Measurements from ENCODE around the gene R3HDM2.
A peak's percentile ranks its signal among the peaks of the same experiment; 100 is the strongest.

R3HDM2 gene

GRCh38 chr12:57237932-57238853 lies 192.7 kb downstream of the R3HDM2 start:
- no peak for DNase-seq

- DNase-seq, result no peak
These were observed 193.3 kb downstream of the R3HDM2 start for GRCh38 chr12:57237596-57237931.

DNA sequence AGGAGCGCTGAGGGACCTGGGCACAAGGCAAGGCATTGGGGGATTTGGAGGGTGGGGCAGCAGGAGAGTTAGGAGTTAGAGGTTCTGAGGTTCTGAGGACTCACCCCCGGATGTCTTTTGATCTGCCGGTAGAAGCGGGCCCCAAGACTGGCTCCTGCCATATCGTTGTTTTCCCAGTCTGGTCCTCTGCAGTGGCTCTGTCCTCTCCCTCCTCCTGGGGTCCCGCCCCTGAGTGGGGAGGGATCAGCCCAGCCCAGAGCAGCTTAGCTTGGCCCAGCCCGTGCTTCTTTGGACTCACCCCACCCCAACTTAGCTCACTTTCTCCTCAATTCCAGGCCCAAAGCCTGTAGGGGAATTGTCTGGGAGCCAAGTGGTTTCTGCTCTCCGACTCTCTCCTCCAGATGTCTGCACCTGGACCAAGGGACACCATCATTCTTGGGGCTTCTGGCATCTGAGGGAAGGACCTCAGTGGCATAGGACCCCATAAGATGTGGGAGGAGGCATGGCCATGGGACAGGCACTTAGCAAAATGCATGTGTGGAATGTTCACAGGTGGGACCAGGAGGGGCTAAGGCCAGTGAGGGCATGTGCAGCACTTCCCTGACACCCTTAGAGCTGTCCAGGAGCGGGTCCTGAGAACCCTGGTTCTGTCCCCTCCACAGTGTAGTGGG lies 193.8 kb downstream of the R3HDM2 start:
- DNase-seq, result no peak

GRCh38 chr12:57236201-57236924 lies 194.5 kb downstream of the R3HDM2 start:
- DNase-seq, result no peak

DNA sequence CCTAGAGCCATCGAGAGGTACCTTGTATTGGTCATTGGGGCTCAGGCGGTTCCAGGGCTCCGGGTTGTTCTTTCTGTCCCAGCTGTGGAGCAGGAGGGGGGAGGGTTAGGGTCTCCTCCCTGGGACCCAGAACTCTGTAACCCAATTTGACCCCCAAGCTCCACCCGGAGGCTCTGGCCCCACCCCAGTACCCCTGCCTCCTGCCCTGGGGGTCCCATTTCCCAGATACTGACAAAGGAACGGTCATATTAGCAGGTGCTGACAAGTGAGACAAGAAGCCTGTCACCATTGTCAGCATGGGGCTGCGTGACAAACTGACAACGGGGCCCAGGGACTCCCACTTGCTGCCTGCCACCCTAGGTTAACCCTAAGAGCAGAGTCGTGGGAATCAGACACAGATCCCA lies 195.1 kb downstream of the R3HDM2 start:
- no peak for DNase-seq

DNA sequence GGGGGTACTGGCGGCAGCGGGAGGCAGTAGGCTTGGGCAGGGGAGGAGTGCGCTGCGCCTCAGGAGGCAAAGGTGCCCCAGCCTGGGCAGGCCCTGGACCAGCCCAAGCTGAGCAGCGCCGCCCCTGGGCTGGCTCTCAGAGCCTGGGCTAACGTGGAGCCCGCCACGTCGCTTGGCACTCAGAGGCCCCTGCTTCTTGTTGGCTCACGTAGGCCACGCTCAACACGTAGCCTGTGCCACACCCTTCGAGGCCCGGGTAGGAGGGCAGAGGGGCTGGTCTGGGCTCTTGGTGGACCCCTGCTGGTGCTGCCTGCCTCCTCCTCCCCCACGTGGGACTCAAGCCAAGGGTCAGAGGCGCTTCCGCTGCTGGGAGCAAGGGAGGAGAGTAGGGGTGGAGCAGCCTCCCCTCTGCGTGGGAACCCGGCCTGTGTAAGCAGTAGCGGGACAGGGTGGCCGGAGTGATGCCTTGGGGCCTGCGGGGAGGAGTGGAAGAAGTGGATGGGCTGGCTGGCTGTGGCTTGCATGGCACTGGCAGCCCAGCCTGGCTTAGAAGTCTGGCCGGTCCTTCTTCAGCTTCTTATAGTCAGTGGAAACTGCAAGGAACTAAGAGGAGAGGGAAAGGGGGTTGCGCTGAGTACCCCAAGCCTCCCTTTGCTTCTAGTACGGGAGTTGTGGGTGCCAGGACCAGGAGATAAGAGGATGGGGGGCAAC lies 195.7 kb downstream of the R3HDM2 start:
- no peak for DNase-seq

- DNase-seq, result no peak
These were observed 196.2 kb downstream of the R3HDM2 start for GRCh38 chr12:57234571-57235016.

- no peak for DNase-seq
These were observed 196.6 kb downstream of the R3HDM2 start for GRCh38 chr12:57234233-57234570.

DNA sequence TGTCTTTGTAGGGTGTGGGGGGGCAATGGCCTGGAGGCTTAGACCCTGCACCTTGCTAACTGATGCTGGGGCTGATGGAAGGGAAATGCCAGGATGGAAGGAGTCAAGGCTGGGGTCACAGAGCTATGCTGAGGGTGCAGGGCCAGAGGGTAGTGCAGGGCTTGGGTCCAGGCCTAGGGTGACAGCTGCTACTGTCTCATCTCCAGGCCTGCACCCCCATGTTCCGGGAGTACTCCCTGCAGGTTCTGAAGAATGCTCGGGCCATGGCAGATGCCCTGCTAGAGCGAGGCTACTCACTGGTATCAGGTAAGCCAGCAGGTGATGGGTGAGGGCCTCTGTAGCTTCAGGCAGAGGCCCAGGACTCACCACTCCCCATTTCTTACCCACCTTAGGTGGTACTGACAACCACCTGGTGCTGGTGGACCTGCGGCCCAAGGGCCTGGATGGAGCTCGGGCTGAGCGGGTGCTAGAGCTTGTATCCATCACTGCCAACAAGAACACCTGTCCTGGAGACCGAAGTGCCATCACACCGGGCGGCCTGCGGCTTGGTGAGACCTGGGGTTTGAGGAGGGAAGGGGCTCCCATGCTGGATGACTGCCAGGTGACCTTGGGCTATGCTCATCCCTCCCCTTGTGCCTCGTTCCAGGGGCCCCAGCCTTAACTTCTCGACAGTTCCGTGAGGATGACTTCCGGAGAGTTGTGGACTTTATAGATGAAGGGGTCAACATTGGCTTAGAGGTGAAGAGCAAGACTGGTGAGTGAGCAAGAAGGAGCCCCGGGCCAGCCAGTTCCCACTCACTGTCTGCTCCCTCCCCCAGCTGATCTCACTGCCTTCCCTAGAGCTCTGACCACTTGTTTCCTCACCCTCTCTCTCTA lies 197.2 kb downstream of the R3HDM2 start:
- no peak for DNase-seq

DNA sequence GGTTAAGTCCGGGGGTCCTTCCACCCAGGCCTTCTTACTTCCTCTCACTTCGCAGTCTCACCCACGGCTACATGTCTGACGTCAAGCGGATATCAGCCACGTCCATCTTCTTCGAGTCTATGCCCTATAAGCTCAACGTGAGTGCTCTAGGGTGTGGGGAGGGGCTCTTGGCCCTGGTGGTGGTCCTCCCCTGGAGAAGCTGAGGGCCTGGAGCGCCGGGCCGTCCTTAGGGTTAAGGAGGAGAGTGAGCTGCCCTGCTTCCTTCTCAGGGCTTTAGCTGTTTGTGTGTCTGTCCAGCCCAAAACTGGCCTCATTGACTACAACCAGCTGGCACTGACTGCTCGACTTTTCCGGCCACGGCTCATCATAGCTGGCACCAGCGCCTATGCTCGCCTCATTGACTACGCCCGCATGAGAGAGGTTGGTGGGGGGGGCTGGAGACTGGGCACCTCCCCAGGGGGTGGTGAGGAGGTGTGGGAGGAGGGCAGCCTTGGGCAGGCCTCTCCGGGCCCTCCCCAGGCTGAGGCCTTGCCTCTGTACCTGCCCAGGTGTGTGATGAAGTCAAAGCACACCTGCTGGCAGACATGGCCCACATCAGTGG lies 198.6 kb downstream of the R3HDM2 start:
- DNase-seq, result no peak

DNA sequence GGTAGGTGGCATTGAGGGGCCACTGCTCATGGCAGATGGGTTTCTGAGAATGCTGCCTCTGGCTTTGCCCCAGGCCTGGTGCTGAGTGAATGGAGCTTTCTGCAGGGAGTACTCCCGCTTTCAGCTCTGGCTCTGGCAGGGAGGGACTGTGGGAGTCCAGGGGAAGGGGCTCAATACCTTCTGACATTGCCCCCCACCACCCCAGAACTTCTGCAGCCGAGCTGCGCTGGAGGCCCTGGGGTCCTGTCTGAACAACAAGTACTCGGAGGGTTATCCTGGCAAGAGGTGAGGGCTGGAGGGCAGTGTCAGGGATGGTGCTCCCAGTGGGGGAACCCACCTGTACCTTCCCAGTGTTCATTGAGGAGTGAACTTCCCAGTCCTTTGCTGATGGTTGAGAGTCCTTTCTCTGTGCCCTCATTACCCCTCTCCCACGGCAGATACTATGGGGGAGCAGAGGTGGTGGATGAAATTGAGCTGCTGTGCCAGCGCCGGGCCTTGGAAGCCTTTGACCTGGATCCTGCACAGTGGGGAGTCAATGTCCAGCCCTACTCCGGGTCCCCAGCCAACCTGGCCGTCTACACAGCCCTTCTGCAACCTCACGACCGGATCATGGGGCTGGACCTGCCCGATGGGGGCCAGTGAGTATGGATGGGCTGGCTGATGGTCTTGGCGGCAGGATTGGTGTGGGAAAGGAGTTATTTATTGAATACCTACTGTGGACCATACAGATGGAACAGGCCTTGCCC lies 199.4 kb downstream of the R3HDM2 start:
- no peak for DNase-seq

- DNase-seq, result no peak
These were observed 200.3 kb downstream of the R3HDM2 start for GRCh38 chr12:57230381-57231155.

DNA sequence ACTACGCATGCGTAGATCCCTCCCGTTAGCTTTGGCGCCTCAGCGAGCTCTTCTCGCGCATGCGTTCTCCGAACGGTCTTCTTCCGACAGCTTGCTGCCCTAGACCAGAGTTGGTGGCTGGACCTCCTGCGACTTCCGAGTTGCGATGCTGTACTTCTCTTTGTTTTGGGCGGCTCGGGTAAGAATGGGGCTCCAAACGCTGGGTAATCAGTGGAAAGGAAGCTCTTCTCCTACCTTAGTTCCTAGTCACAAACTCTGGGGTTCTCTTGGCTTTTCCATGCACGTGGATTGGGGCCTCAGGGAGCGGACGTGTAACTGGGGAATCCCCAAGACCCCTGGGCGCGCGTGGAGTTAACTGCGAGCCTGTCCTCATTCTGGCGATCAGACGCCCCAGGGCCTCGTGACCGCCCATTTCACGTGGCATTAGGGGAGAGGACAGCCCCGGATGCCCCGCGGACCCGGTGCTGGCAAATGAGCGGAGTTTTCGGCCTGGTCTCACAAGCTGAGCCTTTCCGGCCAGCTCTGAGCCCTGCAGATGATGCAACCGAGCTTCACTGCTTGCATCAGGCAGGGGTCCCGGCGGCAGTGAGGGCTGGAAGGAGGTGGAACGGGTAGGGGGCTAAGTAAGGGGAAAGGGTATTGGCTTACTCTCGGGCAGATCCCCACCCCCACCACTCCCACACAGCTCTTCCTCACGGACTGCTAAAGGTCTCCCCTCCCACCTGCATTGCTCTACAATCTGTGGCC lies 201.0 kb downstream of the R3HDM2 start, which contains the start of gene SHMT2:
TSS of gene SHMT2 (plus strand) at position 78 of the 747 bp plus-strand sequence. CDS start at position 146, 68 bp downstream.
- DNase-seq, result peak; percentile 99

DNA sequence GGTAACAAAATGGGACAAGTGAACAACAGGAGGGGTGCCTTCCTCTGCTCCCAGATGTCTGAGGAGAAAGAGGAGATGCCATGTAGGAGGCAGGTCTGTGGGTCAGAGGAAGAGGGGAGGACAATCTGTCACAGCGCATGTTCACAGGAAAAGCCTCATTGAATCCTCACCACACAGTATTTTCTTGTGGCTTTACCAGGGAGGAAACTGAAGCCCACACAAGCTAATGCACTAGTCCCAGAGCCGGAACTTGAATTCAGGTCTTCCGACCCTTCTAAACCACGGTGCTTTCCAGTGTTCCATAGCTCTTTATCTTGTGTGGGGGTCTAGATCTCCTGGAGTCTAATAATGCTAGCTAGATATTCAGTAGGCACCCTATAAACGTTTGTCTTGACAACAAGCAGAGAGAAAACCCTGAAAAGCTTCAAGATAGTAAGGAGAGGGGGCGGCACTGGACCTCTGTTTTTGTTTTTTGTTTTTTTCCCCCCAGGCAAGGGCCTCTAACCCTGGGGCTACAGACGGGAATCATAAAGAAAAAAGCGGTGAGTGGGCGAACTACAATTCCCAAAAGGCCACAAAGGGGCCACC lies 201.7 kb downstream of the R3HDM2 start:
- DNase-seq, result peak; percentile 77

DNA sequence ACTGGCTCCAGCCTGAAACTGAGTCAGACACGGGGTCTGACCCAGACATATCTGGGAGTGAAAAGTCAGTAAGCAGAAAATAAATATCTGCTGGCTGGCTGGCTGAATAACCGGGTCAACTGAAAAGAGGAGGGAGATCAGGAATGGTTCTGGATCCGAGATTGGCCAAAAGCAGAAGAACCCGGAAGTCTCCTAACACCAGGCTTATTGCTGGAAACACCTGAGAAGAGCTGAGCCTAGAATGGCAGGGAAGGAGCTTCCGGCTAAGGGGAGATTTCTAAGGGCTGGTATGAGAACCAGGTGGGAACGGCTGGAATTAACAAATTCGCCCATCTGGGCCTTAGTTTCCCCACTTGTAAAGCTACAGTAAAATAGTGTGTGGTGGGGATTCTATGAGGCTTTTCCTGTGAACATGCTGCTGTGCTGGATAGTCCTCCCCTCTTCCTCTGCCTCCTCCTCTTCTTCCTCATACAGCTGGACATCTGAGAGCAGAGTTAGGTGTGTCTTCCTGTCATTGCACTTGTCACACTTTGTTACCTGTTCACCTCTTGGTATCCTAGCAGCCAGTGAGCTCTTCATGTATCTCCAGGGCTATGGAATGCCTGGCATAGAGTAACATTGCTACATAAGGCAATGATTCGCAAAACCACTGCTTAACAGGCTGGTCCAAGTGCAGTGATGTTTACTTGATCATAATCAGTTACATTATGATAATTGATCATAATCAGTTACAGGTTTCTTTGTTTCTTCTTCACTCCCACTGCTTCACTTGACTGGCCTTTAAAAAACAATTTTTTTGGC lies 203.3 kb downstream of the R3HDM2 start:
- DNase-seq, result no peak

DNA sequence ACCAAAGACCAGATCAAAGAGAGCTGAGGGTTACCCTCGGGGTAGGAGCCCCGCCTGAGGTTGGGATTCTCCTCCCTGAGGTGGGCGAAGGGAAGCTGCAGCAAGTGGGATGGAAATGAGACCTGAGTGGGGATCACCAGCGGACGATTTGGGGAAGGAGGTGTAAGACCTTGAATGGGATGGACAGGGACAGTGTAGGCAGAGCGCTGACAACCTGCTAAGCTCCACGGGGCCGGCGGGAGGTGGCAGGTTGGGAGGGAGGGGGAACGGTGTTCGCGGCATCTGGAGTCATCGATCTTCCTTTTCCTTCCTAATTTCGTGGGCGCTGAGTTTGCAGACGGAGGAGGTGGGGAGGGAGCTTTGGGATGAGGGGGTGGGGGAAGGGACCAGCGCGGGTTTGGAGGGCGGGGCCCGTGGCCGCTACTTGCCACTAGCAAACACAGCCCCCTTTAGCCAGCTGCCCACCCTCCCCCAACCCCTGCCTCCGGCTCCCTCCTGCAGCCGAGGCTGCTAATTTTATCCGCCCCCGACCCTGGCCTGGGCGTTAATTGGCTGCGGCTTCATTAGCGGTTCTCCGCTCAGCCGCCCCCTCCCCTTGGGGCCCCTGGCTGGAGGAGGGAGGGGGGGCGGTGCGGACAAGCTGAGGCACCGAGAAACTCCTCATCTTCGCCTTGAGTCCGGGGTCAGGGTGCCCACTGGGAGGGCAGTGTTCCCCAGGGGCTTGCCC lies 204.1 kb downstream of the R3HDM2 start:
- DNase-seq, result no peak

DNA sequence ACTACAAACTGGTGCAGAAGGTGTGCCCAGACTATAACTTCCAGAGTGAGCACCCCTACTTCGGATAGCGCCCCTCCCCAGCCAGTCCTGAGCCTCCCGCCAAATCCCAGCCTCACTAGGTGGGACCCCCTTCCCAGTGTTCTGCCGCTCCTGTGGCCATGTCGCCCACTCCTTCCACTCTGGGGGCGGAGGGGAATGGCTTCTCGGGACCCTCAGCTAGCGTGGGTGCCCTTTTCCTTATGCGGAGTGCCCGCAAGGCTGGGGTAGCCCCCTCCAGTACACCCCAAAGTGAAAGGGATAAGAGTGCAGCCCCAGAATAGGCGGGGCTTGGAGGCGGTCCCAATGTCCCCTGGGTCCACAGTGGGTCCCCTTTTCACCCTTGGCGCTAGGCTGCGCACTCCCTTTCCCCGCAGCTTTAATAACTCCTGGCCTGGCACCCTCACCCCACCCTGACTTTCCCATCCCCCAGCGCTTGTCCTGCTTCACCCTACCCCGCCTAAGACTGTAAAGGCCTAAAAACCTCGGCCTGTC lies 205.1 kb downstream of the R3HDM2 start:
- no peak for DNase-seq
